SK-N-SH (cell line): ENCODE measurements around the gene BCAR1. TPM values are rescaled to one million over a fixed set of nuclear protein-coding genes. Genes with fewer than 3 reads are reported as not detected.

ENCODE experiments used
- CTCF ChIA-PET: fragments of 300-600, 350-600 bp; formaldehyde crosslinking; extraction: SDS; loops from one replicate; lab custom pipeline; 2021; lab: Yijun Ruan, JAX
- POLR2A ChIA-PET: fragments of 350-600 bp; sonication (Branson Sonifier 250); formaldehyde crosslinking; extraction: SDS; loops from one replicate; lab custom pipeline; 2020; ENCODE audit warnings: antibody characterized with exemption, inconsistent platforms; lab: Yijun Ruan, JAX
- DNase-seq: peaks from one replicate; pipeline ENCODE4 v3.0.0; 2012
- H2AFZ ChIP-seq: fragments of 200-600 bp; sonication (generic); 2 replicates; pipeline ENCODE4 v1.8.1; 2016; ENCODE audit warnings: antibody characterized with exemption, mild to moderate bottlenecking, low read depth
- H3F3A ChIP-seq: fragments of 200-600 bp; sonication (generic); replicated peaks from 2 replicates; pipeline ENCODE3; 2016; ENCODE audit warnings: antibody characterized with exemption, mild to moderate bottlenecking; ENCODE audit not compliant: insufficient read depth
- H3K27ac ChIP-seq, 2 experiments: fragments of 200-500 bp in 1 of 2; fragments of 200-600 bp in 1 of 2; sonication (Bioruptor generic) in 1 of 2; sonication (generic), shearing (Covaris generic) in 1 of 2; 2 replicates each; pipeline versions ENCODE4 v1.5.1 to v1.6.1; 2014 to 2016; ENCODE audit warnings: low read depth in 2 of 2, inconsistent platforms in 1 of 2, low read length in 1 of 2, mild to moderate bottlenecking in 1 of 2, mixed read lengths in 1 of 2
- H3K27me3 ChIP-seq: fragments of 200-600 bp; sonication (generic), shearing (Covaris generic); 2 replicates; pipeline ENCODE4 v1.6.1; 2016; ENCODE audit warnings: mixed run types; ENCODE audit not compliant: insufficient read depth
- H3K36me3 ChIP-seq, 2 experiments: fragments of 200-500 bp in 1 of 2; fragments of 200-600 bp in 1 of 2; sonication (Bioruptor generic) in 1 of 2; sonication (generic) in 1 of 2; replicated peaks in 1 of 2; 2 replicates each; pipeline versions ENCODE3 to v1.5.1; 2014 to 2016; ENCODE audit warnings: low read length in 1 of 2, mild to moderate bottlenecking in 1 of 2; ENCODE audit not compliant: insufficient read depth in 2 of 2, control insufficient read depth in 1 of 2
- H3K4me1 ChIP-seq, 2 experiments: fragments of 200-500 bp in 1 of 2; fragments of 200-600 bp in 1 of 2; sonication (Bioruptor generic) in 1 of 2; sonication (generic), shearing (Covaris generic) in 1 of 2; 2 replicates each; pipeline versions ENCODE4 v1.5.1 to v1.6.1; 2014 to 2016; ENCODE audit warnings: low read depth in 1 of 2, low read length in 1 of 2, mixed run types in 1 of 2; ENCODE audit not compliant: insufficient read depth in 2 of 2, control insufficient read depth in 1 of 2
- H3K4me2 ChIP-seq: fragments of 200-600 bp; sonication (generic), shearing (Covaris generic); 2 replicates; pipeline ENCODE4 v1.6.1; 2017; ENCODE audit warnings: mixed run types
- H3K4me3 ChIP-seq, 2 experiments: fragments of 200-500 bp in 1 of 2; fragments of 200-600 bp in 1 of 2; sonication (Bioruptor generic) in 1 of 2; sonication (generic), shearing (Covaris generic) in 1 of 2; 2 replicates each; pipeline versions ENCODE4 v1.5.1 to v1.8.1; 2014 to 2016; ENCODE audit warnings: low read depth in 2 of 2, inconsistent platforms in 1 of 2, low read length in 1 of 2, mild to moderate bottlenecking in 1 of 2, mixed read lengths in 1 of 2, moderate library complexity in 1 of 2
- H3K79me2 ChIP-seq: fragments of 200-600 bp; sonication (generic); 2 replicates; pipeline ENCODE4 v1.8.1; 2017; ENCODE audit warnings: mild to moderate bottlenecking; ENCODE audit not compliant: insufficient read depth
- H3K9ac ChIP-seq: fragments of 200-600 bp; sonication (generic); 2 replicates; pipeline ENCODE4 v1.6.1; 2017; ENCODE audit warnings: mixed run types
- H3K9me2 ChIP-seq: fragments of 200-600 bp; sonication (generic); 2 replicates; pipeline ENCODE4 v1.6.1; 2017; ENCODE audit warnings: mixed run types
- H3K9me3 ChIP-seq: fragments of 200-600 bp; sonication (generic); 2 replicates; pipeline ENCODE4 v1.6.1; 2017; ENCODE audit warnings: mixed run types, mild to moderate bottlenecking, moderate library complexity
- H4K20me1 ChIP-seq: fragments of 200-600 bp; sonication (generic); 2 replicates; pipeline ENCODE4 v1.6.1; 2017; ENCODE audit warnings: mild to moderate bottlenecking, mixed run types; ENCODE audit not compliant: insufficient read depth
- CHD2 ChIP-seq: fragments of 150-350 bp; IDR thresholded peaks from 2 replicates; pipeline ENCODE4 v1.6.1; 2018; ENCODE audit warnings: low read length; ENCODE audit not compliant: partially characterized antibody
- FOSL2 ChIP-seq: IDR thresholded peaks from 2 replicates; pipeline ENCODE4 v1.4.0; 2012; ENCODE audit warnings: low read depth, mild to moderate bottlenecking, moderate library complexity, borderline replicate concordance
- MXI1 ChIP-seq: IDR thresholded peaks from 2 replicates; pipeline ENCODE4 v1.6.1; 2012; ENCODE audit warnings: mild to moderate bottlenecking, low read depth, low read length, improper control_type of control experiment
- NRF1 ChIP-seq: IDR thresholded peaks from 2 replicates; pipeline ENCODE4 v1.6.1; 2012; ENCODE audit warnings: low read depth, mild to moderate bottlenecking, low read length
- RAD21 ChIP-seq: IDR thresholded peaks from 2 replicates; pipeline ENCODE4 v1.6.1; 2012; ENCODE audit warnings: mild to moderate bottlenecking, low read length
- SIN3A ChIP-seq: IDR thresholded peaks from 2 replicates; pipeline ENCODE4 v1.6.1; 2012; ENCODE audit warnings: low read depth, mild to moderate bottlenecking, low read length, moderate library complexity, borderline replicate concordance
- WGBS: methylation state at CpG from one replicate; pipeline ENCODE4 v1.1.6; 2017; ENCODE audit warnings: low lambda C conversion rate; 5-methylcytosine and 5-hydroxymethylcytosine counted together
- polyA plus RNA-seq, 3 experiments: library from polyadenylated mRNA; depleted of rRNA; stranded (reverse); fragments of >200 nt; gene quantifications; 2 replicates each; pipeline ENCODE4 v1.2.3, GENCODE V29; 2012
- TF ChIP-seq, protein P1 (sequence below): IDR thresholded peaks from 2 replicates; pipeline ENCODE4; 2012

BCAR1 gene
- polyA plus RNA-seq, 1 of the 3 experiments (the other 2 are of a cell fraction): 45.1 TPM

DNA sequence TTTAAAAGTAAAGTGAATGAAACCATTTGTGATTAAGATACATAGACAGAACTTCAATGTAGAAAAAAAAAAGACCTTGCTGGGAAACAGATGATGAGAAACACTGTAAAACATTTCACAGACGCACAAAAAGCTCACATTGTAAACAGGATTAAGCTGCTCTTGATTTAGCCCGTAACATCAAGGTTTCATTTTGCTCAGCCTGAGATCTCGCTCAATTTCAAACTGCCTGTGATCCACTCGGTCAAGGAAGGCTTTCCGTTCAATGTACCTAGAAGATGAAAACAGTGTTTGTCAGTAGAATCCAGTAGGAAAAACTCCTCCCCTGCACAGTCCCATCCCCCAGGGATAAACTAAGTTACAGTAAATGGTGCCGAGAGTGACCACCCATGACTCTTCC is 42.3 kb upstream of the BCAR1 start:
- Histone ChIP-seq H3K9me2 (no peaks in the 10 kb centered on the region), H4K20me1 (no peaks in the 10 kb centered on the region), H3K4me3 (no peak overlapping the region), H3K4me2 (no peak overlapping the region), H3K9me3 (no peaks in the 10 kb centered on the region), H3K9ac (no peak overlapping the region), H3K27me3 (no peaks in the 10 kb centered on the region), H2AFZ (no peak overlapping the region), H3K36me3 (peaks cover 24 to 28% of the 10 kb centered on the region in 2 experiments), H3K27ac (peak overlapping the region in 1 of 2 experiments; percentile 96; a peak in 2 of 4 replicates), H3K4me1 (peaks cover 20 to 43% of the 10 kb centered on the region in 2 experiments; a peak in 3 of 4 replicates), H3F3A (peaks cover 8% of the 10 kb centered on the region), H3K79me2 (no peaks in the 10 kb centered on the region)
- 92% methylated on average over 6 of the region's 6 CpGs for WGBS
- no peak for DNase-seq
- CTCF ChIA-PET: interaction anchor here (0.7 to 4.9 kb wide), 4 partner anchors 9 to 94 kb away, joined by 3 to 22 read pairs (median 6); no protein-coding TSS in a partner anchor
- TF ChIP-seq FOSL2: no peak
- TF ChIP-seq, protein P1, sequence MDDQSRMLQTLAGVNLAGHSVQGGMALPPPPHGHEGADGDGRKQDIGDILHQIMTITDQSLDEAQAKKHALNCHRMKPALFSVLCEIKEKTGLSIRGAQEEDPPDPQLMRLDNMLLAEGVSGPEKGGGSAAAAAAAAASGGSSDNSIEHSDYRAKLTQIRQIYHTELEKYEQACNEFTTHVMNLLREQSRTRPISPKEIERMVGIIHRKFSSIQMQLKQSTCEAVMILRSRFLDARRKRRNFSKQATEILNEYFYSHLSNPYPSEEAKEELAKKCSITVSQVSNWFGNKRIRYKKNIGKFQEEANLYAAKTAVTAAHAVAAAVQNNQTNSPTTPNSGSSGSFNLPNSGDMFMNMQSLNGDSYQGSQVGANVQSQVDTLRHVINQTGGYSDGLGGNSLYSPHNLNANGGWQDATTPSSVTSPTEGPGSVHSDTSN: no peak
- TF ChIP-seq SIN3A: no peak
- no peak for TF ChIP-seq MXI1
- POLR2A ChIA-PET: interaction anchor here (0.6 kb wide), 1 partner anchor 839 kb away, joined by 3 read pairs; no protein-coding TSS in a partner anchor

DNA sequence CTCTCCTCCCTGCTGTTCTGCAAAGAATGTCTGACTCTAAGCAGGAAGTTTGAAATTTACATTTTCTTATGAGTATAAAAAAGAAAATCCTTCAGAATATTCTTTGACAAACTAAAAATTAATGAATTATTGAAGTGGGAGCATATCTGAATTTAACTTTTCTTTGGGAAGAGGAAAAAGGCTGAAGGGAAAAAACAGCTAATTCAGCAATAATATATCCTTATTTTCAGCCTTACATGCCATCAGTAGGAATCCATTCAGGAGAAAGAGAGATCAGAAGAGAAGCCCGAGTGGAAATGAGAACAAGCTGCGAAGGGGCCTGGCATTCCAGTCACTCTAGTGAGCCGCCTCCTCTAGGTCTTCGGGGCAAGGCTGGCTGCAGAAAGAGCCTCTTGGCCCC is 41.7 kb upstream of the BCAR1 start:
- no peaks in the 10 kb centered on the region for H3K9me2 ChIP-seq
- DNase-seq: no peak
- 91% methylated on average over 4 of the region's 4 CpGs for WGBS
- ChIA-PET POLR2A (no interaction called here), CTCF (interaction anchor here (1.2 to 4.9 kb wide), 3 partner anchors 9 to 59 kb away, joined by 3 to 22 read pairs (median 7); no protein-coding TSS in a partner anchor)
- no peaks in the 10 kb centered on the region for H4K20me1 ChIP-seq
- H3K4me2 ChIP-seq: no peak overlapping the region
- no peaks in the 10 kb centered on the region for H3K27me3 ChIP-seq
- H3K79me2 ChIP-seq: no peaks in the 10 kb centered on the region
- peaks cover 8% of the 10 kb centered on the region for H3F3A ChIP-seq
- H3K9me3 ChIP-seq: no peaks in the 10 kb centered on the region
- peaks cover 24 to 25% of the 10 kb centered on the region in 2 experiments for H3K36me3 ChIP-seq
- no peak overlapping the region for H2AFZ ChIP-seq
- H3K27ac ChIP-seq: no peak overlapping the region; a peak in 1 of 4 replicates
- no peak for TF ChIP-seq SIN3A
- peaks cover 20 to 49% of the 10 kb centered on the region in 2 experiments; a peak in 3 of 4 replicates for H3K4me1 ChIP-seq
- H3K4me3 ChIP-seq: no peak overlapping the region
- no peak overlapping the region for H3K9ac ChIP-seq

DNA sequence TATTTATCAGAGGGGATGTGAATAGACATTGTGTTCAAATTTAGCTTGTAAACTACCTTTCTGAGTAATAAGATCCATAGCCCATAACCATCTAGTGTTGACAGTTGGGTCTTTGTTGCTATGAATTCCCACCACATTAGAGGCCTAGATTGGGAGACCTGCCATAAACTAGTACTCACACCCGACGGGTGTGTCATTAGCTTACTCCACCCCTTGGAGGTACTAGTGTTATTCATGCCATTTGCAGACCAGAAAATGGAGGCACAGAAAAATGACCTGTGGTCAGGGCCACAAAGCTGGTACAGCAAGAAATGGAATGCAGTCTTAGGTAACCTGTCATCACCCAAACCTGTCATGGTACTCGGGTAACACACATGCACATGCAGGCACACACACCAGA is 41.3 kb upstream of the BCAR1 start:
- ChIA-PET POLR2A (no interaction called here), CTCF (interaction anchor here (1.2 to 4.9 kb wide), 3 partner anchors 8 to 59 kb away, joined by 3 to 22 read pairs (median 7); no protein-coding TSS in a partner anchor)
- Histone ChIP-seq H3K4me1 (peaks cover 20 to 53% of the 10 kb centered on the region in 2 experiments; a peak in 3 of 4 replicates), H2AFZ (no peak overlapping the region), H3K4me2 (no peak overlapping the region), H3K9me2 (no peaks in the 10 kb centered on the region), H3K36me3 (peaks cover 24 to 25% of the 10 kb centered on the region in 2 experiments), H3K9me3 (no peaks in the 10 kb centered on the region), H3K27me3 (no peaks in the 10 kb centered on the region), H3K79me2 (no peaks in the 10 kb centered on the region), H3K4me3 (no peak overlapping the region), H3K9ac (no peak overlapping the region), H3F3A (peaks cover 8% of the 10 kb centered on the region), H4K20me1 (no peaks in the 10 kb centered on the region), H3K27ac (no peak overlapping the region)
- no peak for DNase-seq
- 98% methylated on average over 3 of the region's 3 CpGs for WGBS
- TF ChIP-seq CHD2 (no peak), RAD21 (no peak), NRF1 (no peak)
